GM18858 (cell line): ENCODE results near the gene UBAC1.

Experiments
- ATAC-seq: cut with Tn5 transposase; IDR thresholded peaks from one replicate; pipeline ENCODE4 v1.9.1; 2021; ENCODE audit not compliant: unreplicated experiment

Gene UBAC1

GRCh38 chr9:135993765-135994500 lies 32.8 kb upstream of the UBAC1 start:
- no peak for ATAC-seq

DNA sequence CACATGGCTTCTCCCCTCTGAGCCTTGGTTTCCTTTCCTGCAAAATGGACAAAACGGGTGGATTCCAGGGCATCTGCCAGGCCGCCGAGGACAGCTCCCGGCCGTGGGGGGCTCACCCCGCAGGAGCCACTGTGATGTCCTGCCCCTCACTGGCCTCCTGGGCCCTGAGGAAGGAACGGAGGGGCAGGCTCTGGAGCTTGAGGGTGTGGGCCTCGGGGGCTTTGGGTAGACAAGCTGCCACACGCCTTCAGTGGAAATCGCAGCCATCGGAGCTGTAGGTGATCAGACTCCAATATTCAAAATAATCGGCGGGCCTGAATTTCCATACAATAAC lies 32.2 kb upstream of the UBAC1 start:
- no peak for ATAC-seq

DNA sequence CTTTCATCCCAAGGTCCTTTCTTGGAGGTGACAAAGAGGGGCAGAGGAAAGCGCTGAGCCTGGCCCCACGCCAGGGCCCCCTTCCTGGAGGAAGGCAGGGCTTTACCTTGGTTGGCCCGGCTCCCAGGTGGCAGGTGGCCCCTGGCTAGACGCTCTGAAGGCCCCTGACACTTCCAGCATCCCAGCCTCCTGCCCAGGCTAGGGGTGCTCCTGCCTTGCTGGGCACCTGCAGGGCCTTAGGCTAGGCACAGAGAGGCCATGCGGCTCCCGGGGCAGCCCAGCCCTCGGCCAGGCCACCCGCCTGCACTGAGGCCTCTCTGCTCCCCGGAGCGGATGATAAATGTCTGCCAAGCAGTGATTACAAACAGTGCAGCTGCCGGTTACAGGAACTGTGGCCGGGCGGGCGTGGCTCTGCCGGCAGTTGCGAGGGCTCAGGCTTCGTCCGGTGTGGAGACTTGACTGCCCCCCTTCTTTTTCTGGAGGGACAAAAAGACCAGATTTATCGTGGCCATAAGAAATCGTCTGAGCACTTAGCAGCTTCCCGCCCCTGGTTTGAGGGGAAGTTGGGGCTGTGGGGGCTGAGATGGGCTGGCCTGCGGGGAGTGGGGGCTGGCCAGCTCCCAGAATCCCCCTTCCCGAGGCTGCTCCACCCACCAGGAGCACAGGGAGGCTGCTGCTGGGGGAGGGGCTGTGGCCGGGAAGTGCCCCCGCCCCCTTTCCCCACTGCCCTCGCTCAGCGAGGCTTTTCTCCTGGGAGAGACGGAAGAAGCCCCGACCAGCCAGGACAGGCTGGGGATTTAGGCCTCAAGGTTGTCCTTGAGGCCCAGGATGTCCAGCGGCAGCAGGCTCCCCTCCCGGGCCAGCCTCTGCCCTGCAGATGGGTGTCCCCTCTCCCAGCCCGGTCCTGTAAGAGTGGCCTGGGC lies 31.6 kb upstream of the UBAC1 start:
- ATAC-seq = no peak

DNA sequence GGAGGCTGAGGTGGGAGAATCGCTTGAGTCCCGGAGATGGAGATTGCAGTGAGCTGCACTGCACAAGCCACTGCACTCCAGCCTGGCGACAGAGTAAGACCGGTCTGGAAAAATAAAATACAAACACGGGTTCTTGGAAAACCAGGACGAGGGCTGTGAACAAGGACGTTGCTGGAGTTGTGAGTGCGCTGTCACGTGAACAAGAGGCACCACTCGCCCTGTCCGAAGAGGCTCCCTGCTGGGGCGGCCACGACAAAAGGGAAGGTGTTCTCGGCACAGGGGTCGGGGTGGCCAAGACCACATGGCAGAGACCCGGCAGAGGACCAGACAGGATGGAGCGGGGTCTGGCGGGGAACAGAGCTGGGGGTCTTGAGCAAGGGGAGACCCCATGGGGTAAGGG lies 30.6 kb upstream of the UBAC1 start:
- no peak for ATAC-seq

DNA sequence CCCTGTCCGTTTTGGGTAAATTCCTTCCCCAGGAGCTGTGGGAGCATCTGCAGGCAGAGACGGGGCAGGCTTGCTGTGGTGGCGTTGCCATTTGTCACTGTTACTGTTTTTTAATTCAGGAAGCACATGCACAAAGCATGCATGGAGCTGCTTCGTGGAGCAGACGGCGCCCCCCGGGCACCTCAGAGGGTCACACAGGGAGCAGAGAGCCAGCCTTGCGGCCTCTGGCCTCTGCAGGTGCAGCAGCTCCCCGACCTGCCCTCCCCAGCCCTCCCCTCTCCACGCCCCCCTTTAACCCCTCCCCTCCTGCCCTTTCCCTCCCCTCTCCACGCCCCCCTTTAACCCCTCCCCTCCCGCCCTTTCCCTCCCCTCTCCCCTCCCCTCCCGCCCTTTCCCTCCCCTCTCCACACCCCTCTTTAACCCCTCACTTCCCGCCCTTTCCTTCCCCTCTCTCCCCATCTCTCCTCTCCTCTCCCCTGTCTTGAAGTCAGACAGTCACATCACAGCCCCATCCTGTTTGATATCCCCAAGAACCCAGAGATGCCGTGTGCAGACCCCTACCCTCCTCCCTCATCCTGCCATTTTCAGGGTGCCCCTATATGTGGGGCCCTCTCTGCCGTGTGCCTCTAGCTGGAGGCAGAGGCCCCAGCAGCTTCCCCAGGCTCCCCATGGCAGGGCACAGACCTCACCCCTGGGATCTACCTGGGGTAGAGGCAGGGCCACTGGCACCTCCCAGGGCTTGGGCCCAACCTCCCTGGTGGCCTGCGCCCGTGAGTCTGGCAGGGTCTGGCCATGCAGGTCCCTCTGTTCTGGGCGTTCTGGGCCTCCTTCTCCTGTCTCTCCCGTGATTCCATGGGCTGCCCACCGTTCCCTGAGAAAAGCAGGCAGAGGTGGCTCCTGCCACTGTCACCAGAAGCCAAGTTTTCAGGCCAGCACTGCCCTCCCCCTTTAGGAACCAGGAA lies 29.6 kb upstream of the UBAC1 start:
- no peak for ATAC-seq

GRCh38 chr9:135989722-135990467 lies 28.7 kb upstream of the UBAC1 start:
- no peak for ATAC-seq

DNA sequence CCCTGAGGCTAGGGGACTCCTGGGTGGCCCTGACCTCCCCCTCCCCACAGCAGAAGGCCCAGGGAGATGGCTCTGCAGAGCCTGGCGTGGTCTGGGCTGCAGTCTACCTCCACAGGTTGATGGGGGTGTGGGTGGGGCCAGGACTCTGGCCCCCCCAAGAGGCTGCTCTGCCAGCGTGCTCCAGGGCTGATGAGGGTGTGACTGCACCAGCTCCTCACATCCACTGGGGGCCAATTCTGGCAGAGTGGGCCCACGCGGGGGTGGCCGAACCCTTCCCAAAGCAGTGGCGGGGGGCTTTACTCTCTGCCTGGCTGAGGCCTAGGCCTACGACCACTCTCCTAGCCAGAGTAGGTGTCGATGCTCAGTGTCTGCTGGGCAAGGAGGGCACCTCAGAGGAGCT lies 28.0 kb upstream of the UBAC1 start:
- ATAC-seq = no peak

DNA sequence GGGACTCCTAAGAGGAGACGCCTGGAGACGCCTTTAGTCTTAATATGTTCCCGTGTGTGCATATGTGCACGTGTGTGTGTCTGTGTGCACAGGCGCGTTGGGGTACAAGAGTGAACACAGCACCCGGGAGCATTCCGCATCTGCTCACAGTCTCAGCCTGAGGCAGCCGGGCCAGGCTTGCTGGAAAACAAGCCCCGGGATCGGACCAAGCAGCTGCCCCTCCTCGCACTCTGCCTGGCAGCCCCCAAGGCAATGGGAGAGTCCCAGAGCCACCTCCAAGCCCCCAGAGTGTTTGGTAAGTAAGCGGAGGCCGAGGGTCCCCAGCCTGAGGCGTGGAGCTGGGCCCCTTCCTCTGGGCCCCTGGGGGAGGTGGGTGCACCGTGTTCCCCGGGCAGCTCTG lies 27.3 kb upstream of the UBAC1 start:
- ATAC-seq = no peak

- no peak for ATAC-seq
Measured at GRCh38 chr9:135987838-135988404, 26.7 kb upstream of the UBAC1 start.

GRCh38 chr9:135986605-135987004 lies 25.4 kb upstream of the UBAC1 start:
- no peak for ATAC-seq

GRCh38 chr9:135985889-135986288 lies 24.7 kb upstream of the UBAC1 start:
- no peak for ATAC-seq

GRCh38 chr9:135985459-135985774 lies 24.2 kb upstream of the UBAC1 start:
- ATAC-seq = no peak

- ATAC-seq = no peak
Measured at GRCh38 chr9:135984072-135984710, 23.0 kb upstream of the UBAC1 start.

- ATAC-seq = no peak
Measured at GRCh38 chr9:135983208-135984071, 22.3 kb upstream of the UBAC1 start.

DNA sequence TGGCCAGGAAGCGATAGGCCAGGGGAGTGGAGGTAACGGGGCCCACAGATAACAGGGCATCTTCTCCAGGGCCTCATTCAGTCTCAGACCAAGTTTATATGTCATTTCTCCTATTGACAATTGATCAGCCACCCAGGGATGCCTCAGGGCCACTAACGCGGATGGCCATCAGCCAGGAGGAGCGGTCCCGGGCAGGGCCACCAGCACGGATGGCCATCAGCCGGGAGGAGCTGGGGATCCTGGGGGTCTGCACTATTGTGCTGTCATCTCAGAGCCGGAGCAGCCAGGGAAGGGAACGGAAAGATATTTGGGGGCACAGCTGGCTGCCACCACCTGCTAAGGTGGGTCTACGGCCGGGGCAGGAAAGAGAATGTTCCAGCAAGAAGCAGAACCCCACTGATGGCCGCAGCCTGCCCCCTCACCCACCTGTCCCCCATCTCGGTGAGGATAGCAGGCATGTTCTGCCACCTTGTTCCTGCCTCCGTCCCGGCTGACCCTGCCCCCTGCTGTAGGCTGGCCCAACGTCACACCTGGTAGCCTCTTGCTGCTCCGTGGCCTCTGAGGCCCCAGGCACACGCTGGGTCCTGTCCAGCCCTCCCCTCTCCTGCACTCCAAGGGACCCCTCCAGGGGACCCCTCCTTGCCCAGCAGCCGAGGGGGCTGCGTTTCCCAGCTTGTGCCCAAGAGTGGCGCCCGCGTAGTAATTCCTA lies 21.5 kb upstream of the UBAC1 start:
- ATAC-seq = no peak

DNA sequence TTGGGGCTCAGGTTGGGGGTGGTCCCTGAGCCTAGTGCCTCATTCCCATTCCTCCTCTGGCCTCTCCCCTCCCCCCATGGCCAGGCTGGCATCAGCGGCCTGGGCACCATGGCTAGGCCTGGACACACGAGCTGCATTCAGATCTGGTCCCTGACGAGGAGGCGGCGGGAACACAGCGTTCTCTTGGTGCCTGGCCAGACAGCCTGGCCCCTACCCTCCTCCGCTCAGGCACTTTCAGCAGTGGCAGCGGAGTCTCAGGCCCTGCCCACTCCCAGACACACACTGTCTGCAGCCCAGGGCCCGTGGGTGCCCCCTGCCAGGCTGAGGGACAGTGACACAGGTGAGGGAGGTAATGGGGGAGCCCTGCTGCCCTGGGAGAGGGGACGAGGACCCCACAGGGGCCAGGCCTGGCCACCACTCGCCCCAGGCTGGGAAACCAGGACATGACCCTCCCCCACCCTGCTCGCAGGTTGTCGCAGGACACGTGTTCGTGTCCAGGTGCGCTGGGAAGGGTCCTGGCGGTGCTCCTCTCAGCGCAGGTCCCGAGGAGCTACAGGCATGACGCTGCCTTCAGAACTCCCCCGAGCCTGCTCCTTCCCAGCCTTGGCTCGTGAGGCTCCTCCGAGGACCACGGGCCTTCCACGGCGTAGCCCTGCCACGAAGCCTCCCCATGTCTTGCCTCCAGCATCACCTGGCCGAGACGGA lies 19.9 kb upstream of the UBAC1 start:
- no peak for ATAC-seq

DNA sequence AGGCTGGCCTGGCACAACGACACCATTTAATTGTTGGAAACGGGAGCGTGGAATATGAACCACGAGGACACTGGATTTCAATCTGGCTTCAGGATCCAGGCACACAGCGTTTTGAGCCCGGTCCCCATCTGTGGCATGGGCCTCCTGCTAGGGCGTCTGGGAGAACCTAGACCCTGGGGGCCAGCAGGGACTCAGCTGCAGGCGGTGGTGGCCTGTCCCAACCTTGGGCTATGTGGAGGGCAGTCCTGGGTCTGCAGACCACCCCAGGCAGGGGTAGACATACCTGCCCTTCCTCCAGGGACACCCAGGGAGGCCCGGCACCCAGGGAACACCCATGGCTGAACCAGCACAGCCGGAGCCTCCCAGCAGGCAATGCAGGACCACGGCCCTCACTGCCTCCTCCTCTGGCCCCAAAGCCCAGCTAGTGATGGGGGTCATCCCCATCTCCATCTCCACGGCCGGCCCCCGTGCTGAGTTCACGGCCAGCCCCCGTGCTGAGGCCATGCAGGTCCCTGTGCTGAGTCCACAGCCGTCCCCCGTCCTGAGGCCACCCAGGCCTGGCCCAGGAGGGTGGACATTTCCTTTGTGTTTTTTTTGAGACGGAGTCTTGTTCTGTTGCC lies 18.5 kb upstream of the UBAC1 start:
- no peak for ATAC-seq
